Activated naive CD4-positive, alpha-beta T cell treated with anti-CD3 and anti-CD28 coated beads, Interleukin-2, amount 10 ng/mL, durations not matched to agents 5 hours and 36 hours (primary cell): ENCODE measurements around the gene SLC6A3. TPM values are rescaled to one million over a fixed set of nuclear protein-coding genes. Genes with fewer than 3 reads are reported as not detected.

Experiments used
- total RNA-seq, 2 experiments: library from RNA; stranded (reverse); gene quantifications; one replicate each; pipeline ENCODE4 v1.2.3, GENCODE V29; 2021

The SLC6A3 gene
- not detected for total RNA-seq

GRCh38 chr5:1445313-1445688, at the start of gene SLC6A3:
SLC6A3 (minus strand) TSS chr5:1445440; CDS start chr5:1443197, 2,243 bp downstream.

GRCh38 chr5:1344975-1345838, 100.0 kb downstream of the SLC6A3 start, which contains the start of gene CLPTM1L:
CLPTM1L (minus strand) TSS chr5:1345099; CDS start chr5:1344841, 258 bp downstream.

Other genes starting within 250 kb of the SLC6A3 start
- gene SLC6A19, start 243.8 kb downstream of the SLC6A3 start, total RNA-seq: not detected
- under 1 TPM in 1 of 2 experiments, not detected in 1; 0.10 TPM for gene SLC6A18, start 220.1 kb downstream of the SLC6A3 start, total RNA-seq
- gene TERT, start 150.4 kb downstream of the SLC6A3 start, total RNA-seq: 1 to 10 TPM; 1.9 to 4.0 TPM
- gene CLPTM1L, start 100.3 kb downstream of the SLC6A3 start, total RNA-seq: 10 to 100 TPM; 94.9 to 98.6 TPM
- gene LPCAT1, start 78.5 kb upstream of the SLC6A3 start, total RNA-seq: 10 to 100 TPM; 47.4 to 49.4 TPM